ENCODE data around the gene POP4.

DNA sequence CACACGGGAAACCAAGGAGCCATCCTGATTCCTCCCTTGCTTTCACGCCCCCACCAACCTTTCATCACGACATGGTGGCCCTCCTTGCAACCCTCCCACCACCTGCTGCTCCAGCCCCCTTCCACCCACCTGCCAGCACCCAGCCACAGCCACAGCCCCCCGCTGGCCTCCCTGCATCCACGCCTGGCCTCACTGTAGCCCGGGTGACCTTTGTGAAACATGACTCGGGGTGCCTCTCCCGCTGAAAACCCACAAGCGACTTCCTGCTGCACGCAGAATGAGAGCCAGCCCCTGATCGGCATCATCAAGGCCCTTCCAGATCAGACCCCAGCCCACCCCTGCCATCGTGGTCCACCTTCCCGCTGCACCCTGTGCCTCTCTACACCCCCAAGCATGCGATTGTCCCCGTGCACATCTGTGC lies 14.9 kb downstream of the POP4 start:
- TF ChIP-seq, protein P1, sequence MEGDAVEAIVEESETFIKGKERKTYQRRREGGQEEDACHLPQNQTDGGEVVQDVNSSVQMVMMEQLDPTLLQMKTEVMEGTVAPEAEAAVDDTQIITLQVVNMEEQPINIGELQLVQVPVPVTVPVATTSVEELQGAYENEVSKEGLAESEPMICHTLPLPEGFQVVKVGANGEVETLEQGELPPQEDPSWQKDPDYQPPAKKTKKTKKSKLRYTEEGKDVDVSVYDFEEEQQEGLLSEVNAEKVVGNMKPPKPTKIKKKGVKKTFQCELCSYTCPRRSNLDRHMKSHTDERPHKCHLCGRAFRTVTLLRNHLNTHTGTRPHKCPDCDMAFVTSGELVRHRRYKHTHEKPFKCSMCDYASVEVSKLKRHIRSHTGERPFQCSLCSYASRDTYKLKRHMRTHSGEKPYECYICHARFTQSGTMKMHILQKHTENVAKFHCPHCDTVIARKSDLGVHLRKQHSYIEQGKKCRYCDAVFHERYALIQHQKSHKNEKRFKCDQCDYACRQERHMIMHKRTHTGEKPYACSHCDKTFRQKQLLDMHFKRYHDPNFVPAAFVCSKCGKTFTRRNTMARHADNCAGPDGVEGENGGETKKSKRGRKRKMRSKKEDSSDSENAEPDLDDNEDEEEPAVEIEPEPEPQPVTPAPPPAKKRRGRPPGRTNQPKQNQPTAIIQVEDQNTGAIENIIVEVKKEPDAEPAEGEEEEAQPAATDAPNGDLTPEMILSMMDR (IDR thresholded peaks at IDR 0.05) = no peak
- no peak for TF ChIP-seq POLR2A (IDR thresholded peaks at IDR 0.05)
